IMR-90 (cell line): ENCODE data around the gene C17orf78. TPM values are rescaled to one million over a fixed set of nuclear protein-coding genes. Genes with fewer than 3 reads are reported as not detected.

ENCODE experiments used
- ATAC-seq: fragments of 200-7000 bp; cut with Tn5 transposase; 2 replicates; pipeline ENCODE4 v1.9.1; 2020; ENCODE audit warnings: low read depth, mild to moderate bottlenecking, moderate library complexity
- BruUV-seq: library from RNA; stranded (reverse); fragments of 400-500 nt; replicated peaks from 2 replicates; lab custom pipeline; 2021; lab: Mats Ljungman, UMichigan
- CTCF ChIA-PET: fragments of 300-600 bp; formaldehyde crosslinking; extraction: SDS; loops from one replicate; lab custom pipeline; 2021; ENCODE audit warnings: antibody characterized with exemption; lab: Yijun Ruan, JAX
- POLR2A ChIA-PET: fragments of 300-600 bp; sonication (Branson Sonifier 250); formaldehyde crosslinking; loops from one replicate; lab custom pipeline; 2022; ENCODE audit warnings: antibody characterized with exemption; ENCODE audit not compliant: unreplicated experiment; lab: Charles Lee
- DNase-seq: peaks from one replicate; pipeline ENCODE4 v3.0.0; 2013
- H2AFZ ChIP-seq: replicated peaks from 2 replicates; pipeline ENCODE3; 2013; ENCODE audit warnings: low read length, mild to moderate bottlenecking; ENCODE audit not compliant: poor library complexity
- H2AK5ac ChIP-seq: 2 replicates; pipeline ENCODE4 v1.6.1; 2013; ENCODE audit warnings: low read depth, low read length, inconsistent platforms
- H2AK9ac ChIP-seq: replicated peaks from 2 replicates; pipeline ENCODE3; 2013; ENCODE audit warnings: mild to moderate bottlenecking, low read depth, low read length, moderate library complexity; ENCODE audit not compliant: poor library complexity
- H2BK120ac ChIP-seq: 2 replicates; pipeline ENCODE4 v1.6.1; 2013; ENCODE audit warnings: low read depth, low read length, inconsistent platforms
- H2BK15ac ChIP-seq: 3 replicates; pipeline ENCODE4 v1.6.1; 2013; ENCODE audit warnings: low read depth, low read length, inconsistent platforms
- H2BK20ac ChIP-seq: 2 replicates; pipeline ENCODE4 v1.6.1; 2013; ENCODE audit warnings: low read depth, mild to moderate bottlenecking, inconsistent platforms, low read length, moderate library complexity
- H2BK5ac ChIP-seq: 2 replicates; pipeline ENCODE4 v1.6.1; 2013; ENCODE audit warnings: mild to moderate bottlenecking, low read depth, low read length, inconsistent platforms; ENCODE audit not compliant: poor library complexity, severe bottlenecking
- H3K14ac ChIP-seq: replicated peaks from 2 replicates; pipeline ENCODE4 v1.6.1; 2013; ENCODE audit warnings: low read depth, low read length, inconsistent platforms
- H3K18ac ChIP-seq: 2 replicates; pipeline ENCODE4 v1.6.1; 2013; ENCODE audit warnings: low read depth, low read length, control low read depth
- H3K23ac ChIP-seq: 2 replicates; pipeline ENCODE4 v1.6.1; 2013; ENCODE audit warnings: low read depth, low read length, inconsistent platforms
- H3K27ac ChIP-seq: 2 replicates; pipeline ENCODE4 v1.5.1; 2013; ENCODE audit warnings: mild to moderate bottlenecking, control low read depth, low read length; ENCODE audit not compliant: insufficient read depth
- H3K27me3 ChIP-seq: 2 replicates; pipeline ENCODE4 v1.6.1; 2013; ENCODE audit warnings: low read length; ENCODE audit not compliant: control insufficient read depth, insufficient read depth
- H3K36me3 ChIP-seq: 2 replicates; pipeline ENCODE4 v1.6.1; 2013; ENCODE audit warnings: low read length, mixed read lengths; ENCODE audit not compliant: control insufficient read depth, insufficient read depth
- H3K4ac ChIP-seq: 2 replicates; pipeline ENCODE4 v1.6.1; 2013; ENCODE audit warnings: low read depth, low read length, inconsistent platforms
- H3K4me1 ChIP-seq: 2 replicates; pipeline ENCODE4 v1.6.1; 2013; ENCODE audit warnings: low read length, mixed read lengths; ENCODE audit not compliant: control insufficient read depth, insufficient read depth
- H3K4me2 ChIP-seq: 2 replicates; pipeline ENCODE4 v1.6.1; 2013; ENCODE audit warnings: low read depth, mild to moderate bottlenecking, control low read depth, low read length, moderate library complexity
- H3K4me3 ChIP-seq: 2 replicates; pipeline ENCODE4 v1.5.1; 2013; ENCODE audit warnings: low read depth, mild to moderate bottlenecking, control low read depth, low read length, moderate library complexity; ENCODE audit not compliant: insufficient read depth
- H3K56ac ChIP-seq: 2 replicates; pipeline ENCODE4 v1.6.1; 2013; ENCODE audit warnings: low read length, inconsistent platforms; ENCODE audit not compliant: insufficient read depth; ENCODE audit errors: extremely low read depth
- H3K79me1 ChIP-seq, 2 experiments: 2 replicates each; pipeline ENCODE4 v1.6.1; 2013; ENCODE audit warnings: low read length in 2 of 2, inconsistent platforms in 1 of 2, low read depth in 1 of 2
- H3K9ac ChIP-seq: 2 replicates; pipeline ENCODE4 v1.6.1; 2013; ENCODE audit warnings: low read depth, low read length, control low read depth
- H3K9me1 ChIP-seq: 2 replicates; pipeline ENCODE4 v1.6.1; 2013; ENCODE audit warnings: low read length, inconsistent platforms; ENCODE audit not compliant: insufficient read depth
- H3K9me3 ChIP-seq: 2 replicates; pipeline ENCODE4 v1.6.1; 2013; ENCODE audit warnings: low read length; ENCODE audit not compliant: control insufficient read depth, insufficient read depth
- H4K20me1 ChIP-seq: 2 replicates; pipeline ENCODE4 v1.6.1; 2013; ENCODE audit warnings: low read length, inconsistent platforms; ENCODE audit not compliant: insufficient read depth
- H4K5ac ChIP-seq: 2 replicates; pipeline ENCODE4 v1.6.1; 2013; ENCODE audit warnings: mild to moderate bottlenecking, low read depth, low read length, control low read depth
- H4K8ac ChIP-seq, 2 experiments: 2 replicates each; pipeline ENCODE4 v1.6.1; 2013; ENCODE audit warnings: low read depth in 2 of 2, low read length in 2 of 2, control low read depth in 1 of 2, inconsistent platforms in 1 of 2
- H4K91ac ChIP-seq: 2 replicates; pipeline ENCODE4 v1.6.1; 2013; ENCODE audit warnings: low read depth, low read length, inconsistent platforms; ENCODE audit not compliant: insufficient read depth
- CEBPB ChIP-seq: IDR thresholded peaks from 2 replicates; pipeline ENCODE4 v1.6.1; 2012; ENCODE audit warnings: low read depth, low read length, improper control_type of control experiment
- CTCF ChIP-seq: conservative IDR thresholded peaks from 2 replicates; pipeline ENCODE4 v1.5.1; 2012; ENCODE audit warnings: mild to moderate bottlenecking, low read depth, low read length, improper control_type of control experiment
- ELK1 ChIP-seq: fragments of 150-350 bp; IDR thresholded peaks from 2 replicates; pipeline ENCODE4 v1.6.1; 2016; ENCODE audit warnings: low read depth, mild to moderate bottlenecking, low read length, moderate library complexity, borderline replicate concordance
- NFE2L2 ChIP-seq: fragments of 150-350 bp; IDR thresholded peaks from 2 replicates; pipeline ENCODE4 v1.6.1; 2016; ENCODE audit warnings: low read depth, mild to moderate bottlenecking, low read length
- SMC3 ChIP-seq: fragments of 150-350 bp; IDR thresholded peaks from 2 replicates; pipeline ENCODE4 v1.6.1; 2016; ENCODE audit warnings: low read depth, mild to moderate bottlenecking, antibody characterized with exemption, low read length, moderate library complexity
- WGBS, 2 experiments: methylation state at CpG; one replicate each; pipeline versions ENCODE4 v1.1.5 to v1.1.7; 2013; ENCODE audit warnings: missing lambda C conversion rate in 2 of 2; ENCODE audit not compliant: insufficient read length in 1 of 2; ENCODE audit errors: extremely low coverage in 2 of 2; 5-methylcytosine and 5-hydroxymethylcytosine counted together
- dilution Hi-C: fragments of 300-500 bp; cut with HindIII; formaldehyde crosslinking; loops from one replicate; pipeline ENCODE4 v1.14.3; 2018; ENCODE audit warnings: low sequenced_read_pairs; ENCODE audit not compliant: unreplicated experiment
- in situ Hi-C: fragments of 300-500 bp; cut with MboI; formaldehyde crosslinking; loops from 3 replicates; pipeline ENCODE4 v1.14.3; 2019; ENCODE audit warnings: low sequenced_read_pairs, inconsistent platforms, mixed read lengths
- intact Hi-C: fragments of 100-400 bp; cut with micrococcal nuclease; formaldehyde crosslinking; loops from 2 replicates; pipeline ENCODE4 v1.10.0; 2022
- polyA plus RNA-seq, 3 experiments: library from polyadenylated mRNA; depleted of rRNA; stranded (reverse); fragments of >200 nt; gene quantifications; 2 replicates each; pipeline ENCODE4 v1.2.3, GENCODE V29; 2012; ENCODE audit warnings: low replicate concordance in 1 of 3
- total RNA-seq: library from RNA; depleted of rRNA; stranded (reverse); fragments of >200 nt; gene quantifications from 2 replicates; pipeline ENCODE4 v1.2.3, GENCODE V29; 2012

C17orf78 gene
- total and polyA plus RNA-seq, 2 of the 4 experiments (the other 2 are of a cell fraction), result not detected

GRCh38 chr17:37425268-37425667 is 49.5 kb downstream of the C17orf78 start:
- ChIA-PET POLR2A (interaction anchor here (0.6 kb wide), 1 partner anchor 17 kb away, joined by 6 read pairs; no protein-coding TSS in a partner anchor), CTCF (no interaction called here)
- Histone ChIP-seq H3K23ac (no peak overlapping the region), H3K56ac (no peak overlapping the region), H3K18ac (no peak overlapping the region), H3K9ac (no peak overlapping the region), H2AK9ac (no peak overlapping the region), H3K36me3 (peaks cover 26% of the 10 kb centered on the region), H4K91ac (no peak overlapping the region), H3K27ac (no peak overlapping the region), H3K9me3 (no peaks in the 10 kb centered on the region), H4K20me1 (no peaks in the 10 kb centered on the region), H2BK120ac (no peak overlapping the region), H2AK5ac (no peak overlapping the region), H3K14ac (no peak overlapping the region), H3K4me2 (no peak overlapping the region), H3K9me1 (no peaks in the 10 kb centered on the region; the same call in 1 of the 2 replicates), H3K4ac (no peak overlapping the region), H2BK20ac (no peak overlapping the region), H3K4me3 (no peak overlapping the region), H4K5ac (no peak overlapping the region), H3K79me1 (peaks cover 11 to 36% of the 10 kb centered on the region in 2 experiments), H2AFZ (no peak overlapping the region), H3K27me3 (no peaks in the 10 kb centered on the region), H2BK15ac (no peak overlapping the region), H2BK5ac (no peak overlapping the region), H3K4me1 (no peaks in the 10 kb centered on the region; the same call in 1 of the 2 replicates), H4K8ac (no peak overlapping the region)
- ATAC-seq (no peak), DNase-seq (no peak)
- intact Hi-C loops, result no loop called here
- TF ChIP-seq CTCF, result no peak
- TF ChIP-seq ELK1, result no peak
- no peak for TF ChIP-seq CEBPB
- no peak for TF ChIP-seq NFE2L2
- TF ChIP-seq SMC3, result no peak
- dilution Hi-C loops, result no loop called here
- in situ Hi-C loops, result no loop called here
- WGBS, 2 experiments, result no CpG with 5 or more reads among the region's 1 CpG
- no TSS peak for BruUV-seq
